ENCODE results near the gene SORBS2. TPM values are rescaled to one million over a fixed set of nuclear protein-coding genes. Genes with fewer than 3 reads are reported as not detected.

The SORBS2 gene
- total and polyA plus RNA-seq, 7 donors, result 7.9 to 1,032 (median 849) TPM

DNA sequence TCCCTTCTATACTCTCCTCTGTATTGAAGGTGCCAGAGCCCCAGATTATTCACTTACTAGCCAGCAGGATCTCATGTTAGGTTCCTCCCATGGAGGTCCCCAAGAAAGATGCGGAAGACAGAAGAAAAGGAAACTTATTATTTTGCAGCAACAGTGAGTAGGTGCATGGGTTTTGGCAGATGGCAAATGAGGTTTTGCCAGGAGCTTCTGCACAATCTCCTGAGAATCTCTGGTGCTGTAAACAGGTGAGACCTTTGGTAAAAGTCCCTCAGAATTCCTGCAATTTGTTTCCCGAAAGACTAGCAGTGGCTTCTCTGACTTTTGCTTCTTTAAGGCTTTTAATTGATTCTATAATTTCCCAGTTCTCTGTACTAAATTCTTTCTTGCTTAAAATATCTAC is 29.5 kb upstream of the SORBS2 start:
- no peak for DNase-seq
- intact Hi-C loops (cut with DNase I), result loop anchor here (10.0 kb wide), 1 partner anchor 73 kb away; no protein-coding TSS in a partner anchor
- H3K4me3 ChIP-seq, result no peak overlapping the region
- no peaks in the 10 kb centered on the region for H3K27me3 ChIP-seq
- H3K4me1 ChIP-seq, result peaks cover 0 to 51% (median 48%) of the 10 kb centered on the region in 4 donors
- WGBS, 2 donors, result 96 to 97% methylated on average over 2 of the region's 2 CpGs
- H3K36me3 ChIP-seq, result no peaks in the 10 kb centered on the region
- peak overlapping the region in 3 of 4 donors; percentile 85 to 94 (median 88) for H3K27ac ChIP-seq
- H3K9me3 ChIP-seq, result no peaks in the 10 kb centered on the region
- TF ChIP-seq POLR2AphosphoS5 (IDR thresholded peaks at IDR 0.05) (no peak), POLR2A (IDR thresholded peaks at IDR 0.05) (no peak), EP300 (IDR thresholded peaks at IDR 0.05) (no peak)
- TF ChIP-seq, protein P1, sequence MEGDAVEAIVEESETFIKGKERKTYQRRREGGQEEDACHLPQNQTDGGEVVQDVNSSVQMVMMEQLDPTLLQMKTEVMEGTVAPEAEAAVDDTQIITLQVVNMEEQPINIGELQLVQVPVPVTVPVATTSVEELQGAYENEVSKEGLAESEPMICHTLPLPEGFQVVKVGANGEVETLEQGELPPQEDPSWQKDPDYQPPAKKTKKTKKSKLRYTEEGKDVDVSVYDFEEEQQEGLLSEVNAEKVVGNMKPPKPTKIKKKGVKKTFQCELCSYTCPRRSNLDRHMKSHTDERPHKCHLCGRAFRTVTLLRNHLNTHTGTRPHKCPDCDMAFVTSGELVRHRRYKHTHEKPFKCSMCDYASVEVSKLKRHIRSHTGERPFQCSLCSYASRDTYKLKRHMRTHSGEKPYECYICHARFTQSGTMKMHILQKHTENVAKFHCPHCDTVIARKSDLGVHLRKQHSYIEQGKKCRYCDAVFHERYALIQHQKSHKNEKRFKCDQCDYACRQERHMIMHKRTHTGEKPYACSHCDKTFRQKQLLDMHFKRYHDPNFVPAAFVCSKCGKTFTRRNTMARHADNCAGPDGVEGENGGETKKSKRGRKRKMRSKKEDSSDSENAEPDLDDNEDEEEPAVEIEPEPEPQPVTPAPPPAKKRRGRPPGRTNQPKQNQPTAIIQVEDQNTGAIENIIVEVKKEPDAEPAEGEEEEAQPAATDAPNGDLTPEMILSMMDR (IDR thresholded peaks at IDR 0.05), result no peak

- intact Hi-C loops (cut with DNase I), result loop anchor here (10.0 kb wide), 1 partner anchor 74 kb away; no protein-coding TSS in a partner anchor
- Histone ChIP-seq H3K9me3 (no peaks in the 10 kb centered on the region), H3K4me3 (no peak overlapping the region), H3K27me3 (no peaks in the 10 kb centered on the region), H3K36me3 (no peaks in the 10 kb centered on the region), H3K4me1 (peaks cover 0 to 52% (median 48%) of the 10 kb centered on the region in 4 donors), H3K27ac (peak overlapping the region in 3 of 4 donors; percentile 85 to 94 (median 88))
- no peak for TF ChIP-seq POLR2AphosphoS5 (IDR thresholded peaks at IDR 0.05)
- TF ChIP-seq POLR2A (IDR thresholded peaks at IDR 0.05), result no peak
- TF ChIP-seq, protein P1 (IDR thresholded peaks at IDR 0.05), result no peak
- no peak for TF ChIP-seq EP300 (IDR thresholded peaks at IDR 0.05)
- WGBS, 2 donors, result 95 to 96% methylated on average over 6 of the region's 6 CpGs
- DNase-seq, result no peak
Observed at GRCh38 chr4:185840953-185841352, 29.0 kb upstream of the SORBS2 start.

DNA sequence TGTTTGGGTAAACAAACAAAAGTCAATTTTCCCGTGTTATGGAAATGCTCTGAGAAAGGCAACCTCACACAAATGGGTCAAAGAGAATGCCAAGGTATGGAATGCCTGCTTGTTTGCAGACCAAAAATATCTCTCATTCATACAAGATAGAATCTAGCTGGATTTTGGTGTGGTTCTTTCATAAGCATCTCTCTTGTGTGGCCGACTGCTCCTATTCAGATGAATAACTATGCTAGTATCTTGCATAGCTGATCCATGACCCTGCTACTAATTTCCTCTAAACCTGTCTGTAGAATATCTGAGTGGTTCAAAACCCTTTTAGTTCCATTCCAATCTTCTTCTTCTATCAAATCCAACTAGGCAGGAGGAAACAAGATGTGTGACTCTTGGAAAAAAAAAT is 28.2 kb upstream of the SORBS2 start:
- DNase-seq, result no peak
- H3K36me3 ChIP-seq, result no peaks in the 10 kb centered on the region
- no peaks in the 10 kb centered on the region for H3K27me3 ChIP-seq
- H3K27ac ChIP-seq, result peak overlapping the region; percentile 72 to 94 (median 86)
- H3K4me1 ChIP-seq, result peaks cover 0 to 53% (median 48%) of the 10 kb centered on the region in 4 donors
- 53 to 66% methylated on average over 2 of the region's 2 CpGs for WGBS, 2 donors
- no peaks in the 10 kb centered on the region for H3K9me3 ChIP-seq
- no peak for TF ChIP-seq POLR2A (IDR thresholded peaks at IDR 0.05)
- TF ChIP-seq EP300 (IDR thresholded peaks at IDR 0.05), result no peak
- TF ChIP-seq, protein P1 (IDR thresholded peaks at IDR 0.05), result no peak
- no peak for TF ChIP-seq POLR2AphosphoS5 (IDR thresholded peaks at IDR 0.05)
- intact Hi-C loops (cut with DNase I), result loop anchor here (10.0 kb wide), 1 partner anchor 75 kb away; no protein-coding TSS in a partner anchor
- no peak overlapping the region for H3K4me3 ChIP-seq

DNA sequence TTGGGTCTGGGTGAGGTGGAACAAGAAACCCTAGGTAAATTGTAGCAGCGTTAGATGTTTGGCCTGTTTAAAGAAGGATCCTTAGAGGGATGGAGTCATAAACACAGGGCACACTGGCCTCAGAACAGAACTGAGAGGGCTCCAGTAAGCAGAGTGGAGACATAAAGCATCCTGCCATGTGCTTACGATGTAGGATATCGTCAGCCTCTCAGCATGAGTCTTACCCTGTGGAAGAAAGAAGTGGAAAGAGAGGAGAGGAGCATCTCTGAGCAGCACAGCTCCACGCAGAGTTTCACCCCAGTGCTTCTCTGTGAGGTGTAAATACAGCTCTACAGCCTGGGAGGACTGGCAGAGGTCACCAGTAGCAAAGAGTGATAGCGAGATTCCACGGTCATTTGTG is 27.8 kb upstream of the SORBS2 start:
- Histone ChIP-seq H3K9me3 (no peaks in the 10 kb centered on the region), H3K36me3 (no peaks in the 10 kb centered on the region), H3K4me3 (no peak overlapping the region), H3K27me3 (no peaks in the 10 kb centered on the region), H3K27ac (peak overlapping the region; percentile 72 to 94 (median 86)), H3K4me1 (peaks cover 0 to 53% (median 48%) of the 10 kb centered on the region in 4 donors)
- TF ChIP-seq, protein P1 (IDR thresholded peaks at IDR 0.05), result no peak
- peak in 1 of 2 donors; percentile 24 for TF ChIP-seq POLR2A (IDR thresholded peaks at IDR 0.05)
- peak in 3 of 4 donors; percentile 30 to 49 (median 47) for TF ChIP-seq POLR2AphosphoS5 (IDR thresholded peaks at IDR 0.05)
- TF ChIP-seq EP300 (IDR thresholded peaks at IDR 0.05), result peak in 2 of 4 donors; percentile 27 to 37
- no peak for DNase-seq
- intact Hi-C loops (cut with DNase I), result loop anchor here (5.0 to 10.0 kb wide), 2 partner anchors 75 to 188 kb away; no protein-coding TSS in a partner anchor
- 27 to 63% methylated on average over 6 of the region's 6 CpGs for WGBS, 2 donors
